Eye (tissue), 1 donor: ENCODE results near the gene RNF20.
"Not testable (repeated sequence)": the region's sequence is repeated elsewhere in the genome, so short reads cannot be mapped to it uniquely, and the experiment has no call there.

Experiments
- DNase-seq: peaks from one replicate; pipeline ENCODE4 v3.0.0-alpha.2; 2015

The RNF20 gene

GRCh38 chr9:101533334-101534204 is at the start of gene RNF20:
TSS of gene RNF20 (plus strand) at chr9:101533853. CDS start at chr9:101535424, 1,571 bp downstream.
- DNase-seq: peak; percentile 100

- no peak for DNase-seq
These were observed 49.6 kb upstream of the RNF20 start for GRCh38 chr9:101484046-101484445.

- peak; percentile 89 for DNase-seq
These were observed 47.5 kb upstream of the RNF20 start for GRCh38 chr9:101485924-101486692.

DNA sequence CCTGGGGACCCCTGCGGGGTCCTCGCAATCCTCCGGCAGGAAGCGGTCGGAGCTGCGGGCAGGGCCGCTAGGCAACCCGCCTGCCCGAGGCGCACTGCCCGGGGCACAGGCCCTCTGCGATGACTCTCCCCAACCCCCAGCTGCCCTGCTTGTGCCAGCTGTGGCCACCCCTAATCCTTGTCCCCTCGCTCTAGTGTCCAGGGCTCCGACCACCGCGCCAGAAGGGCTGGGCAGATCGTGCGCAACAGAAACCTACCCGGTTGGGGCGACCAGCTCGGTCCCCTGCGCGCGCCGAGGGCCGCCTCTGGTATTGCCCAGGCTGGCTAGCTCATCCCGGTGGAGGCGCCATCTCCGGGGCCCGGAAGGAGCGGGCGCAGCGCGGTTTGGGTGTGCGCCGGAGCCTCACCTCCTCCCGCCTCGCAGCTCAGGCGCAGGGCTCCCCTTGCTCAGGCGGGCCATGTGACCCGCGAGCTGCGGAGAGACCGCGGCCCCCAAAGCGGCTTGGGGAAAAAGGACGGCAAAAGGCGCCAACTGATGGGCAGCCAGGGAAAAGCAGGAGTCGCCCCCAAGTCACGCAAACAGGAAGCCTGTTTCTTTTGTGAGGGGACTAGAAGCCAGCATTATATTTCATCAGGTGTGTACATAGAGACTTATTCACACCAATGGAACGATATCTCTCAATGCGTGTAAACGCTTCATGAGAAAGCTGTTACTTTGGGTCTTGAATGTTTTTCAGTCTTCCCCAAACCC is 46.8 kb upstream of the RNF20 start:
- DNase-seq: peak; percentile 92

DNA sequence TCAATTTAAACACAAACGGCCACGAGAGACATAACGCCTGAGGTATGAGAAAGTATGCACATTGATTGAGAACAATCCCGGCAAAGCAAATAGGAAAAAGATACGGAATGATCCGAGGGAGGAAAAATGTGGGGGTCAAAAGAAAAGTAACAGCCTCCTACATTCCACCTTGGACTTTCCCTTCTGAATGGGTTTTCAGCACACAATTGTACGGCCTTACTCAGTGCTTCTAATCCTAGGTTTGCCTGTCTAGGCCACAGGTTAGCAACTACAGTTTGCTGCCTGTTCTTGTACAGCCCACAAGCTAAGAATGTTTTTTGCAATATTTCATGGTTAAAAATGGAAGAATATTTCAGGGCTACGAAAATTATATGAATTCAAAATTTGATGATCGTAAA is 46.2 kb upstream of the RNF20 start:
- no peak for DNase-seq

GRCh38 chr9:101495810-101496209 is 37.8 kb upstream of the RNF20 start:
- peak; percentile 40 for DNase-seq

- DNase-seq: no peak
These were observed 35.3 kb upstream of the RNF20 start for GRCh38 chr9:101498323-101498722.

DNA sequence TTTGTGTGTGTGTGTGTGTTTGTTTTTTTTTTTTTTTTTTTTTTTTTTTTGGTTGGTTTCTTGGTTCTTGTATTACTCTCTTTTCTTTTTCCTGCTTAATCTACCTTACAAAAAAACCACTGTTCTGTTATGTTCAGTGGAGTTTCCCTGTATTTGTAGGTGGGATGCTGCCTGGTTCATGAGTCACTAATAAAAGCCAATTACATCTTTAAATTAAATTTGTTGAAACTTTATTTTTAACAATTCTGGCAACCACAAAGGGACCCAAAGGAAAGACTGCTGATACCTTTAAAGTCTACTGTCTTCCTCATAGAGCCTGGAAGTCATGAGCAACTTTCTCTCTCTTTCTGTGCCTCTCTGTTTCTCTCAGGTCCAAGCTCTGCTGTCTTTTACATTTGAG is 29.5 kb upstream of the RNF20 start:
- DNase-seq: no peak

DNA sequence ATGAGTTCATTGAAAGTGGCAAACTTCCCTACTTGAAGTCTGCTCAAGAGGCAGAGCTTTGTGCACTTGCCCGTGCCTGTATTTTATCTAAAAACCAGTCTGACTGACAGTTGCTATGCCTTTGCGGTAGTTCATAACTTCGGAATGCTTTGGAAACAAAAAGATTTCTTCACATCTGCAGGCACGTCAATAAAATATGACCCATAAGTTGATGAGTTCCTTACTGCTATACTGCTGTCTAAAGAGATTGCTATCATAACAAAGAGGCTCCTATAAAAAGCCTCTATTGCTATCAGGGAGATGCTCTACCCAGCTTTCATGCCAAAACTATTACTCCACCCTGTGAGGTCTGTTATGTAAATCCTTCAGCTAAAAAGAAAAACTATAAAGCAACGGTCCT is 25.4 kb upstream of the RNF20 start:
- no peak for DNase-seq

- DNase-seq: no peak
These were observed 24.1 kb upstream of the RNF20 start for GRCh38 chr9:101509572-101509971.

- no peak for DNase-seq
These were observed 23.2 kb upstream of the RNF20 start for GRCh38 chr9:101510459-101510858.

DNA sequence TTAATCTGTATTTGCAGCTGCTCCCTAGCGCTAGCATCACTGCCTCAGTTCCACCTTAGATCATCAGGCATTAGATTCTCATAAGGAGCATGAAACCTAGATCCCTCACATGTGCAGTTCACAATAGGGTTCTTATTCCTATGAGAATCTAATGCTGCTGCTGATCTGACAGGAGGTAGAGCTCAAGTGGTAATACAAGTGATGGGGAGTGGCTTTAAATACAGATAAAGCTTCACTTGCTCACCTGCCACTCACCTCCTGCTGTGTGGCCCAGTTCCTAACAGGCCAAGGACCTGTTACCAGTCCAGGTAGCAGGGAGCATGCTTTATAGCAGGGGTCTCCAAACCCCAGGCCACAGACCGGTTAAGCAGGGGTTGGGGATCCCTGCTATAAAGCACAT is 22.6 kb upstream of the RNF20 start:
- DNase-seq: no peak

- DNase-seq: no peak
These were observed 21.5 kb upstream of the RNF20 start for GRCh38 chr9:101512116-101512515.

GRCh38 chr9:101513351-101513750 is 20.3 kb upstream of the RNF20 start:
- DNase-seq: no peak

DNA sequence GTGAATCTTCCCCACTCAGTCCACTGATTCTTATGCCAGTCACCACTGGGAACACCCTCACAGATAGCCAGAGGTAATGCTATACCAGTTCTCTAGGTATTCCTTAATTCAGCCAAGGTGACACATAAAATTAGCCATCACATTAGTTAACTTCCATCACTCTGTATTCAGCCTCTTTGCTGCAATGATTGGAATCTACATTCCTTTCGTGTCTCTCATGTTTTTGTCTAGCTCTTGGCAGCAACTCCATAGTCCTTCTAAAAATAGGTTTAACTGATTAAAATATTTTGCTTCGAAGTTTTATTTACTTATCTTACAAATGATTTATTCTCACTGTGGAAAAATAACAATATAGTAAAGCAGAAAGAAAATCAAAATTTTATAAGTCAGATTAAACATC is 19.6 kb upstream of the RNF20 start:
- no peak for DNase-seq

DNA sequence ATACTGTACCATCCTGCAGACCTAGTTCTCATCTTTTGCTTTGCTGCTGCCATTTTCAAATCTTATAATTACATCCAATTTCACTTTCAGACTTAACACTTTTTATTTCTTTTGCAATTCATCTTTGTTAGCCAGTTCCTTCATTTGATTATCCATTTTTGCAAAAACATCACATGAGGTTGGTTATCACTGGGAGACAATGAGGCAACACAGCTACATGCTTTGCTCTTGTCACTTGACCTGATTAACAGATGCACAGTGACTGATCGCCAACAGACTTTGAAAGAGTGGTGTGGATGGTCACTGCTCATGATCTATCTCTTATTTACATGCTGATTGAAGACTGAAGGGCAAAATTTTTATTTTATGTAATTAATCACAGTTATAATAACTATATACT is 17.0 kb upstream of the RNF20 start:
- DNase-seq: peak; percentile 30

DNA sequence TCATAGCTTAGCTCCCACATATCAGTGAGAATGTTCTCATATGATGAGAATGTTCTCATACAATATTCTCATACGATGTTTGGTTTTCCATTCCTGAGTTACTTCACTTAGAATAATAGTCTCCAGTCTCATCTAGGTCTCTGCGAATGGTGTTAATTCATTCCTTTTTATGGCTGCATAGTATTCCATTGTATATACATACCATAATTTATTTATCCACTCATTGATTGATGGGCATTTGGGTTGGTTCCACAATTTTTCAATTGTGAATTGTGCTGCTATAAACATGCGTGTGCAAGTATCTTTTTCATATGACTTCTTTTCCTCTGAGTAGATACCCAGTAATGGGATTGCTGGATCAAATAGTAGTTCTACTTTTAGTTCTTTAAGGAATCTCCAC is 15.2 kb upstream of the RNF20 start:
- not testable (repeated sequence) for DNase-seq

- DNase-seq: no peak
These were observed 9.3 kb upstream of the RNF20 start for GRCh38 chr9:101524371-101524770.

DNA sequence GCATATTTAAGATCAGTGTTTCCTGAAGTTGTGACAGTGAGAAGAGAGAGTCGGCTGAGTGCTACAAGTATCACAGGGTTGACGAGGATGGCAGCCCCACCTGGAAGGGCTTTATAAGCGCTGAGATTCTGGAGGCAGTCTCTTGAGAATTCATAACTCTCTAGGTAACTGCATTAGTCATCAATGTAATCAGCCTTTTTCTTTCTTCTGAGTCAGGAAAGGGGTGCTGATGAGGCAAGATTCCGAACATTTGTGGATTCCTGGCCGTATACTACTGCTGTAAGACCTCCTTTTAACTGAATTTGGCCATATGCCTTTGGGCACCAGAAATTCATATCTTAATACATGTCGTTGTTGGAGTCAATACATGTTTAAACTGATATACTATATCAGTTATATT is 6.6 kb upstream of the RNF20 start:
- DNase-seq: no peak

GRCh38 chr9:101528015-101528414 is 5.6 kb upstream of the RNF20 start:
- DNase-seq: no peak

DNA sequence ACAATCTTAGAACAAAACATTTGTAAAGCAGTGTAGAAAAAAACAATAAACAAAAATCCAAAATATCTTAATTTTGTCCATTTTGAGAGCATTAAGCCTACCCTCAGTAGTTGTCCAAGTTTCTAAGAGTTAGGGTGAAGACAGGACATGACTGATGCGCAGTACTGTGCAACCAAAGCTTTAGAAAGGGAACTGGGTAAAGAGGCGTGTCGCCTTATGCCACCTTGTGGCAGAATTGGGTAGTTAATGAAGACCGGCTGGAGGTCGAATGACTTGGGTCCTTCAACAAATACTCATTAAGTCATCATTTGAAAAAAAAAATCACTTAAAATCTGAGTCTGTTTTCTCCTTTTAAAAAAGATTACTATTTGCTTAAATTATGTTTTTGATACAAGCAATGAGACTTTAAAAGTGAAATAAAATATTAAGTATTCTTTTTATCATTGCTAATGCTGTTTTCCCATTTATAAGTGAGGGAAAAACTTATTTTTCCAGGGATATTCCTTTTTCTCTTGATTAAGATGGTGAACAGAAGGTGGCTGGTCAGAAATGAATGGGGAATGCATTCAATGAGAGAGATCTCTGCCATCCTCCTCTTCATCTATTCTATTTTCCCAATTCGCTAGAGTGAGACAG is 3.5 kb upstream of the RNF20 start:
- DNase-seq: peak; percentile 87

- DNase-seq: no peak
These were observed 2.7 kb downstream of the RNF20 start for GRCh38 chr9:101536351-101536750.

DNA sequence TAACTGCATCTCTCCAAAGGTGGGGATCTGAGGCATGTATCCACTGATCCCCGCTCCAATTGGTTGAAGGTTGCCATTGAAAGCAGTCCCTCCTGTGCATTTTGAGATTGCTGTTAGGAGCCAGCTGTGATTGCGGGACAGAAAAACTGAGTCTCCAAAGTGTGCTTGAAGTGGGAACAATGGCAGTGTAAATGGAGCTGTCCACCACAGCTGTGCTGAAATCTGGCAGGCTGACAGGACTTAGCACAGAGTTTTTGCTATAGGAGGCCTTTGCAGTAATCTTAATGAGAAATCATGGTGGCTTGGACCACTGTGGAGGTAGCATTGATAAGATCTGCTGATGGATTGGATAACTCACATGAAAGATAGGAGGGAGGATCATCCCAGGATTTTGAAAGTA is 3.3 kb downstream of the RNF20 start:
- DNase-seq: peak; percentile 66
